T-helper 1 cell treated with Interleukin-12 subunit alpha and Interleukin-12 subunit beta and Interleukin-4 antibody, amounts not matched to agents 30 μg/mL and 1 μg/mL, for 36 hours (primary cell): Measurements from ENCODE around the gene TFDP1.

ENCODE experiments used
- H3K27ac Mint-ChIP-seq: one replicate; pipeline ENCODE4 v1.8.0; 2021; ENCODE audit warnings: mild to moderate bottlenecking, mixed read lengths
- H3K27me3 Mint-ChIP-seq: one replicate; pipeline ENCODE4 v1.8.0; 2021; ENCODE audit warnings: low read depth, mixed read lengths
- H3K36me3 Mint-ChIP-seq: one replicate; pipeline ENCODE4 v1.8.0; 2021; ENCODE audit warnings: low read depth, mixed read lengths
- H3K4me1 Mint-ChIP-seq: one replicate; pipeline ENCODE4 v1.8.0; 2021; ENCODE audit warnings: low read depth, mixed read lengths
- H3K4me3 Mint-ChIP-seq: one replicate; pipeline ENCODE4 v1.8.0; 2021; ENCODE audit warnings: mild to moderate bottlenecking, moderate library complexity, mixed read lengths
- H3K9me3 Mint-ChIP-seq: one replicate; pipeline ENCODE4 v1.8.0; 2021; ENCODE audit warnings: mixed read lengths

Gene TFDP1

GRCh38 chr13:113644800-113645199 is 60.2 kb downstream of the TFDP1 start:
- no peak overlapping the region for H3K4me3 Mint-ChIP-seq
- peaks cover 19% of the 10 kb centered on the region for H3K36me3 Mint-ChIP-seq
- H3K27ac Mint-ChIP-seq: no peak overlapping the region
- no peaks in the 10 kb centered on the region for H3K9me3 Mint-ChIP-seq
- peaks cover 5% of the 10 kb centered on the region for H3K4me1 Mint-ChIP-seq
- H3K27me3 Mint-ChIP-seq: no peaks in the 10 kb centered on the region

DNA sequence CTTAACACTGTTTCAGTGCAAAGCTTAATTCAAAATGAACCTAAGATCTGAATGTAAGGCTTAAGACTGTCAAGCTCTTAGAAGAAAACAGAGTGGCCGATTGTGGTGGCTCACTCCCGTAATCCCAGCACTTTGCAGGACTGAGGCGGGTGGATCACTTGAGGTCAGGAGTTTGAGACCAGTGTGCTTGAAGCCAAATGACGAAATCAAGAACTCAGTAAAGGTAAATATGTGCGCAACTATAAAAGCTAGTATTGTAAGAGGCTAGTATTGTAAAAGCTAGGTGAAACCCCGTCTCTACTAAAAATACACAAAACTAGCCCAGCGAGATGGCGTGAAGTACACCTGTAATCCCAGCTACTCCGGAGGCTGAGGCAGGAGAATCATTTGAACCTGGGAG is 60.8 kb downstream of the TFDP1 start:
- peaks cover 5% of the 10 kb centered on the region for H3K4me1 Mint-ChIP-seq
- no peaks in the 10 kb centered on the region for H3K27me3 Mint-ChIP-seq
- no peak overlapping the region for H3K27ac Mint-ChIP-seq
- H3K9me3 Mint-ChIP-seq: no peaks in the 10 kb centered on the region
- no peak overlapping the region for H3K4me3 Mint-ChIP-seq
- H3K36me3 Mint-ChIP-seq: peaks cover 15% of the 10 kb centered on the region

DNA sequence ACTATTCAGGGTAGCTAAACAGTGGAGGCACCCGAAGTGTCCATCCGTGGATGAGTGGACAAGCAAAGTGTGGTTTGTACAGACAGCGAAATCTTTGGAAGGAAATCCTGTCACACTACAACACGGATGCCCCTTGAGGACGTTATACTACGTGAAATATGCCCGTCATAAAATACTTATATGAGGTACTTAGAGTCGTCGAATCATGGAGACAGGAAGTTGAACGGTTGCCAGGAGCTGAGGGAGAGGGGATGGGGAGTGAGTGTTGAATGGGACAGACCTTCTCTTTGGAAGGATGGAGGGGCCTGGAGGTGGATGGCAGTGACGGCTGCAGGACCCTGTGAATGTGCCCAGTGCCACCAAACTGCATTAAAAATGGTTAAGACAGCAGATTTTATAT is 61.8 kb downstream of the TFDP1 start:
- H3K4me3 Mint-ChIP-seq: no peak overlapping the region
- H3K4me1 Mint-ChIP-seq: peaks cover 5% of the 10 kb centered on the region
- no peak overlapping the region for H3K27ac Mint-ChIP-seq
- no peaks in the 10 kb centered on the region for H3K27me3 Mint-ChIP-seq
- H3K36me3 Mint-ChIP-seq: peaks cover 9% of the 10 kb centered on the region
- no peaks in the 10 kb centered on the region for H3K9me3 Mint-ChIP-seq

GRCh38 chr13:113646921-113647340 is 62.4 kb downstream of the TFDP1 start:
- Mint-ChIP-seq H3K27me3 (no peaks in the 10 kb centered on the region), H3K9me3 (no peaks in the 10 kb centered on the region), H3K27ac (no peak overlapping the region), H3K4me3 (no peak overlapping the region), H3K36me3 (peaks cover 5% of the 10 kb centered on the region), H3K4me1 (peaks cover 5% of the 10 kb centered on the region)

GRCh38 chr13:113647351-113648215 is 63.0 kb downstream of the TFDP1 start:
- Mint-ChIP-seq H3K27me3 (no peaks in the 10 kb centered on the region), H3K4me1 (peaks cover 5% of the 10 kb centered on the region), H3K9me3 (no peaks in the 10 kb centered on the region), H3K36me3 (peaks cover under 1% of the 10 kb centered on the region), H3K4me3 (no peak overlapping the region), H3K27ac (no peak overlapping the region)

DNA sequence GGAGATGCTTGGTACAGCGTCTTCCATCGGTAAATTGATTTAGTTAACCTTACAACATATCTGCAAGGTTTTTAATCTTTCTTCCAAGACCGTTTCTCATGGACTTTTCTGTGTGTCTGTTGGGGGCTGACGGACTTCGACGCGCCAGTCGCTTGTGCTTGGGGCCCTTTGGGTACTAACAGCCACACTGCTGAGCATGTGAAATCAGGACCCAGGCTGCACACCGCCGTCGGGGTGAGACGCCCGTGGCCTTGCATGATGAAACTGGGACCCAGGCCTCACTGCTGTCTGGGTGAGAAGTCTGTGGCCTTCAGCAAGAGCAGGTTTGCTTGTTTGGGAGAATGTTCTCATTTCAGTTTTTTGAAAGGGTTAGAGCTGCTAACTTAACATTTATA is 63.7 kb downstream of the TFDP1 start:
- Mint-ChIP-seq H3K27ac (no peak overlapping the region), H3K4me1 (peaks cover 5% of the 10 kb centered on the region), H3K4me3 (no peak overlapping the region), H3K27me3 (no peaks in the 10 kb centered on the region), H3K36me3 (no peaks in the 10 kb centered on the region), H3K9me3 (no peaks in the 10 kb centered on the region)

DNA sequence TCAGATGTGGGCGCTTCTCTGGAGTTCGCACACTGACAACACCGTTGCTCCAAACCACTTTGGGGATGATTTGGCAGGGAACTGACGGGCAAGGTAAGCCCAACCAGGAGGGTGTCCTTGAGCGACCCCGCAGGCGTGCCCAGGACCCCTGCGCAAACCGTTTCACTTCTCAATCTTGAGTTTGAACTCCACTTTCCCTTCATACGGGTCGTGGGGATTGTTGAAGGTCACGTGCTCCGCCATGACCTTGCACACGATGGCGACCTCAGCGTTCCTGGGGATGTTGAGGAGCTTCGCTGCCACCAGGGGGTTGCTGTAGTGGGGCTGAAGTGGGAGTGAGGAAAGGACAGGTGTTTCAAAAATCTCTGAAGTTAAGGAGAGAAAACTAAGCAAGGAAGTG is 64.7 kb downstream of the TFDP1 start:
- Mint-ChIP-seq H3K4me1 (peaks cover 5% of the 10 kb centered on the region), H3K27ac (no peak overlapping the region), H3K36me3 (no peaks in the 10 kb centered on the region), H3K9me3 (no peaks in the 10 kb centered on the region), H3K27me3 (no peaks in the 10 kb centered on the region), H3K4me3 (no peak overlapping the region)

GRCh38 chr13:113650275-113650674 is 65.7 kb downstream of the TFDP1 start:
- H3K36me3 Mint-ChIP-seq: no peaks in the 10 kb centered on the region
- no peaks in the 10 kb centered on the region for H3K27me3 Mint-ChIP-seq
- no peaks in the 10 kb centered on the region for H3K9me3 Mint-ChIP-seq
- H3K27ac Mint-ChIP-seq: no peak overlapping the region
- H3K4me3 Mint-ChIP-seq: no peak overlapping the region
- H3K4me1 Mint-ChIP-seq: peaks cover 5% of the 10 kb centered on the region

DNA sequence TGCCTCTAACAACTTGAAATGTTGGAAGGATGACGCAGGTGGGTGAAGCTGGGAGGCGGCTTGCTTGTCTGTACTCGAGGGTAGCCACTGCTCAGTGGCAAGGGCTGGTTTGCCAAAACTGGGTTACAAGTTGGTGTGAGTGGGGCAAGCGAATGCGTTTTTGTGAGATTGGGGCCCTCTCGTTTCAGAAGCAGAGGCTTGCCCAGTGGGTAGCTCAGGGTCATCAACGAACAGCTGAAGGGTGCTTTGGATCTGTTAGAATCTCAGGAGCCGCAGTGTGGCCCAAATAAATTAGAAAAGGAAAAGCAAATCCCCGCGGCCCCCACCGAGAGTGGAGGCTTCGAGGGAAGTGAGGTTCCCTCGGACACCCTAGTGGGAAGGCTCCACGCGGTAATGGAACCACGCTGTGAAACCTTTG is 66.2 kb downstream of the TFDP1 start:
- no peaks in the 10 kb centered on the region for H3K9me3 Mint-ChIP-seq
- H3K27ac Mint-ChIP-seq: no peak overlapping the region
- no peaks in the 10 kb centered on the region for H3K36me3 Mint-ChIP-seq
- H3K27me3 Mint-ChIP-seq: no peaks in the 10 kb centered on the region
- peaks cover 5% of the 10 kb centered on the region for H3K4me1 Mint-ChIP-seq
- no peak overlapping the region for H3K4me3 Mint-ChIP-seq

GRCh38 chr13:113651511-113652403 is 67.2 kb downstream of the TFDP1 start:
- H3K9me3 Mint-ChIP-seq: no peaks in the 10 kb centered on the region
- H3K27me3 Mint-ChIP-seq: no peaks in the 10 kb centered on the region
- H3K27ac Mint-ChIP-seq: no peak overlapping the region
- H3K4me3 Mint-ChIP-seq: no peak overlapping the region
- no peaks in the 10 kb centered on the region for H3K4me1 Mint-ChIP-seq
- no peaks in the 10 kb centered on the region for H3K36me3 Mint-ChIP-seq

- Mint-ChIP-seq H3K27me3 (no peaks in the 10 kb centered on the region), H3K9me3 (no peaks in the 10 kb centered on the region), H3K36me3 (no peaks in the 10 kb centered on the region), H3K27ac (no peak overlapping the region), H3K4me3 (no peak overlapping the region), H3K4me1 (no peaks in the 10 kb centered on the region)
These were observed 68.1 kb downstream of the TFDP1 start for GRCh38 chr13:113652404-113653263.

DNA sequence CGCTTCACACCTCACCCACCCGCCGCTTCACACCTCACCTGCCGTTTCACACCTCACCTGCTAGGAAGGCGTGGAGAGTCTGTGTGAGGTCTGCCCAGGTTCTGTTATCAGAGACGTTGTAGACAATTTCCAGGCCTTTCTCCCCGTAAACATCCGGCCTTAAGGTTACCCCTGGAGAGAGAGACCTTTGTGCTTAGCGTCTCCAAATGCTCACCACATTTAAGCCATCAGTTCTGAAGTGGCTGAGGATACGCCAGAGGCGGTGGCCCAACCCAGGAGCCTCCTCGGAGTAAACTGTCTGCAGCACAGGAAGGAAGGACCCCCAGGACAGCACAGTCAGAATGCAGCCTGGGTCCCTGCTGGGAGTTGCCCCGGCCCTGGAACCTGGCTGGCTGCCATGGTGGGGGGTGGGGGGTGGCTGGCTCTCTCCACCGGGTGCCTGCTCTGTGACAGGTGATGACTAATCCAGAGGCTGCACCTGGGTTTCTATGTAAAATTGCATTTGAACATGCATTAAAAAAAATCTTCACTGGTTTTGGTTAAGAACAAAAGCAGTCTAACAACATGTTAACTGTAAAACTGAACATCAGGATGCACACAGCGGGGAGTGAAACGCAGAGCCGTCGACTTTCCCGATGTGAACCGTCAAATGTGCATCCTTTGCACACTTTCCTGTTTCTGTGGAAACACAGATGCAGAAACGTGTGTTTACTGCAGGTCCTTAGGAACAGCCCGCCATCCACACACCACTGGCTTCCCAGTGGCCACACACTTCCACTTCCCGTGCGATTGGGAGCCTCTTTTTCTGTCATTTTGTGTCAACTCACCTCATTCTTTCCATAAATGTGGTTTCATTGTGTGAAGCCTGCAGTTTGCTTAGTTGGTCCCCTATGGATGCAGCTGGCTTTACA is 69.0 kb downstream of the TFDP1 start:
- Mint-ChIP-seq H3K4me1 (no peaks in the 10 kb centered on the region), H3K27ac (no peak overlapping the region), H3K4me3 (no peak overlapping the region), H3K36me3 (no peaks in the 10 kb centered on the region), H3K9me3 (no peaks in the 10 kb centered on the region), H3K27me3 (no peaks in the 10 kb centered on the region)

DNA sequence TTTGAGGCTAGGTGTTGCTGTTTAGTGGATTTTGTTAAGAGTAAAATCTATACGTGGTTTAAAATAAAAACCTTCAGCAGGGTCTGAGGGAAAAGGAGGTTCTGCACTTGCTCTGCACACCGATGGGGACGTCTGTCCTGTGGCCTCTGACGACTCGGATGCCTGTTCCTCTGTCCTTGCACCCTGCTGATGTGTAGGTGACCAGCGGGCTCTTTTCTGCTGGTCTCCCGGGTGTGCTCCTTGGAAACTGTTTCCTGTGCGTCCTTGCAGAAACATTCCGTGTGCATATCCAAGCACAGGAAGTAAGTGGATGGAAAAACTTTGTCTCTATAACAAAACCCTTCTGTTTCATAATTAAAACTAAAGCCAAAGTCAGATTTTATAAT is 69.6 kb downstream of the TFDP1 start:
- Mint-ChIP-seq H3K9me3 (no peaks in the 10 kb centered on the region), H3K4me3 (no peak overlapping the region), H3K27me3 (no peaks in the 10 kb centered on the region), H3K27ac (no peak overlapping the region), H3K4me1 (no peaks in the 10 kb centered on the region), H3K36me3 (no peaks in the 10 kb centered on the region)
